ENCODE data around the gene TYROBP. TPM values are rescaled to one million over a fixed set of nuclear protein-coding genes. Genes with fewer than 3 reads are reported as not detected.

The TYROBP gene
- polyA plus RNA-seq, 2 of the 4 experiments (the other 2 are of a cell fraction) = 0.21 TPM; not detected in 1

GRCh38 chr19:35862528-35862927 is 45.6 kb downstream of the TYROBP start:
- H3K4me3 ChIP-seq = no peak overlapping the region
- 72% methylated on average over 14 of the region's 14 CpGs for WGBS (ENCODE audit: missing lambda C conversion rate)
- H3K27ac ChIP-seq = no peak overlapping the region
- no peaks in the 10 kb centered on the region for H3K9me3 ChIP-seq
- FAIRE-seq (no peak), DNase-seq (ENCODE audit: low read depth in 1 of 2, low spot score in 1 of 2) (peak in 1 of 2 experiments; percentile 55), ATAC-seq (peak; percentile 15 to 31; a peak in 3 of 6 replicates)
- ChIA-PET POLR2A (no interaction called here), CTCF (no interaction called here)
- no peaks in the 10 kb centered on the region for H3K4me1 ChIP-seq
- no peak overlapping the region for H3K4me2 ChIP-seq
- TF ChIP-seq CHD4 (IDR thresholded peaks at IDR 0.05; ENCODE audit: borderline replicate concordance) = no peak
- TF ChIP-seq MAX (IDR thresholded peaks at IDR 0.05) = no peak
- no peak for TF ChIP-seq USF2 (IDR thresholded peaks at IDR 0.05)
- TF ChIP-seq ZNF302 (CRISPR knock-in tag; IDR thresholded peaks at IDR 0.05) = no peak
- TF ChIP-seq BHLHE40 (IDR thresholded peaks at IDR 0.05; ENCODE audit: low read depth, low read length) = no peak
- TF ChIP-seq HOXA7 (CRISPR knock-in tag; IDR thresholded peaks at IDR 0.05) = no peak

GRCh38 chr19:35861640-35862160 is 46.4 kb downstream of the TYROBP start:
- 67% methylated on average over 19 of the region's 19 CpGs for WGBS (ENCODE audit: missing lambda C conversion rate)
- no peak for TF ChIP-seq FOSL2 (IDR thresholded peaks at IDR 0.05)
- TF ChIP-seq FOSL2 (CRISPR knock-in tag; IDR thresholded peaks at IDR 0.05) = no peak
- no peak for TF ChIP-seq REST (IDR thresholded peaks at IDR 0.05)
- no peak for TF ChIP-seq HDAC2 (IDR thresholded peaks at IDR 0.05)
- TF ChIP-seq CEBPB (IDR thresholded peaks at IDR 0.05) = no peak
- no peak for TF ChIP-seq EHMT2 (IDR thresholded peaks at IDR 0.05; ENCODE audit: low read depth)
- no peak for TF ChIP-seq ATOH8 (CRISPR knock-in tag; IDR thresholded peaks at IDR 0.05; ENCODE audit: low read depth)
- DNase-seq (ENCODE audit: low read depth in 1 of 2, low spot score in 1 of 2) (no peak), FAIRE-seq (no peak), ATAC-seq (no peak)
- Histone ChIP-seq H3K27ac (no peak overlapping the region), H3K4me2 (no peak overlapping the region), H3K4me1 (no peaks in the 10 kb centered on the region), H3K4me3 (no peak overlapping the region), H3K9me3 (no peaks in the 10 kb centered on the region)
- CTCF ChIA-PET = interaction anchor here (0.8 to 5.1 kb wide), 3 partner anchors 13 to 71 kb away, joined by 3 to 23 read pairs (median 6); no protein-coding TSS in a partner anchor
- POLR2A ChIA-PET = interaction anchor here (1.6 kb wide), 1 partner anchor 8 kb away, joined by 3 read pairs; no protein-coding TSS in a partner anchor

- DNase-seq (ENCODE audit: low read depth in 1 of 2, low spot score in 1 of 2) (no peak), FAIRE-seq (no peak), ATAC-seq (peak; percentile 5 to 7; a peak in 1 of 6 replicates)
- H3K4me3 ChIP-seq = no peak overlapping the region
- H3K9me3 ChIP-seq = no peaks in the 10 kb centered on the region
- ChIA-PET POLR2A (interaction anchor here (1.6 kb wide), 1 partner anchor 9 kb away, joined by 3 read pairs; no protein-coding TSS in a partner anchor), CTCF (interaction anchor here (0.8 to 5.1 kb wide), 4 partner anchors 12 to 71 kb away, joined by 3 to 23 read pairs (median 4); no protein-coding TSS in a partner anchor)
- H3K27ac ChIP-seq = no peak overlapping the region
- H3K4me2 ChIP-seq = no peak overlapping the region
- H3K4me1 ChIP-seq = peaks cover 4% of the 10 kb centered on the region; the same call in 1 of the 3 replicates
- 84% methylated on average over 55 of the region's 55 CpGs for WGBS (ENCODE audit: missing lambda C conversion rate)
- TF ChIP-seq HMGXB4 (CRISPR knock-in tag; IDR thresholded peaks at IDR 0.05; ENCODE audit: borderline replicate concordance) = no peak
- no peak for TF ChIP-seq HES2 (IDR thresholded peaks at IDR 0.05)
- no peak for TF ChIP-seq JUNB (IDR thresholded peaks at IDR 0.05)
- no peak for TF ChIP-seq FOSL2 (IDR thresholded peaks at IDR 0.05)
- no peak for TF ChIP-seq FOSL2 (CRISPR knock-in tag; IDR thresholded peaks at IDR 0.05)
- TF ChIP-seq ZC3H11A (IDR thresholded peaks at IDR 0.05) = no peak
- TF ChIP-seq PHF8 (IDR thresholded peaks at IDR 0.05; ENCODE audit: borderline replicate concordance, low read depth) = no peak
- TF ChIP-seq NR3C1 (IDR thresholded peaks at IDR 0.05) = no peak
- no peak for TF ChIP-seq BHLHE40 (IDR thresholded peaks at IDR 0.05; ENCODE audit: low read depth, low read length)
- no peak for TF ChIP-seq KDM5A (IDR thresholded peaks at IDR 0.05)
- no peak for TF ChIP-seq RNF2 (IDR thresholded peaks at IDR 0.05; ENCODE audit: borderline replicate concordance, low read depth)
- no peak for TF ChIP-seq BCL3 (IDR thresholded peaks at IDR 0.05)
These were observed 47.1 kb downstream of the TYROBP start for GRCh38 chr19:35860818-35861639.
